PC-9 (cell line): ENCODE data around the gene TECTA. TPM values are rescaled to one million over a fixed set of nuclear protein-coding genes. Genes with fewer than 3 reads are reported as not detected.

Source experiments
- BruUV-seq: library from RNA; stranded (reverse); fragments of 400-500 nt; replicated peaks from 2 replicates; lab custom pipeline; 2021; lab: Mats Ljungman, UMichigan
- CTCF ChIA-PET: fragments of 300-600 bp; sonication (Branson Sonifier 250); formaldehyde crosslinking; loops from one replicate; lab custom pipeline; 2022; ENCODE audit warnings: antibody characterized with exemption; lab: Charles Lee
- POLR2A ChIA-PET: fragments of 300-600 bp; sonication (Branson Sonifier 250); formaldehyde crosslinking; loops from one replicate; lab custom pipeline; 2022; ENCODE audit warnings: antibody characterized with exemption; ENCODE audit not compliant: unreplicated experiment; lab: Charles Lee
- DNase-seq, 2 experiments: peaks; one replicate each; pipeline versions ENCODE4 v3.0.0 to v3.0.0-alpha.2; 2015 to 2022; ENCODE audit warnings: mixed read lengths in 1 of 2
- H2AFZ ChIP-seq: fragments of 200-600 bp; sonication (generic); 2 replicates; pipeline ENCODE4 v1.8.1; 2017; ENCODE audit warnings: antibody characterized with exemption
- H3F3A ChIP-seq: fragments of 200-600 bp; sonication (generic); 2 replicates; pipeline ENCODE4 v1.8.1; 2017; ENCODE audit warnings: antibody characterized with exemption, mild to moderate bottlenecking, low read depth; ENCODE audit not compliant: insufficient read depth
- H3K27ac ChIP-seq: fragments of 200-600 bp; sonication (generic); 2 replicates; pipeline ENCODE4 v1.6.1; 2016; ENCODE audit warnings: mixed run types
- H3K27me3 ChIP-seq: fragments of 200-600 bp; sonication (generic); 2 replicates; pipeline ENCODE4 v1.6.1; 2016; ENCODE audit warnings: low read depth, mixed run types; ENCODE audit not compliant: insufficient read depth
- H3K36me3 ChIP-seq: fragments of 200-600 bp; sonication (generic); 2 replicates; pipeline ENCODE4 v1.6.1; 2016; ENCODE audit warnings: low read depth, mixed run types
- H3K4me1 ChIP-seq: fragments of 200-600 bp; sonication (generic); replicated peaks from 2 replicates; pipeline ENCODE4 v1.6.1; 2016; ENCODE audit warnings: mixed run types; ENCODE audit not compliant: insufficient read depth
- H3K4me2 ChIP-seq: fragments of 200-600 bp; sonication (generic); 2 replicates; pipeline ENCODE4 v1.6.1; 2017; ENCODE audit warnings: mixed run types
- H3K4me3 ChIP-seq: fragments of 200-600 bp; sonication (generic); 2 replicates; pipeline ENCODE4 v1.6.1; 2016; ENCODE audit warnings: mixed run types
- H3K79me2 ChIP-seq: fragments of 200-600 bp; sonication (generic); 2 replicates; pipeline ENCODE4 v1.6.1; 2017; ENCODE audit warnings: low read depth, mixed run types
- H3K9me2 ChIP-seq: fragments of 200-600 bp; sonication (generic); 2 replicates; pipeline ENCODE4 v1.8.1; 2017; ENCODE audit warnings: mild to moderate bottlenecking; ENCODE audit not compliant: insufficient read depth
- H3K9me3 ChIP-seq: fragments of 200-600 bp; sonication (generic); 2 replicates; pipeline ENCODE4 v1.8.1; 2016; ENCODE audit warnings: low read depth; ENCODE audit not compliant: insufficient read depth
- H4K20me1 ChIP-seq: fragments of 200-600 bp; sonication (generic); 2 replicates; pipeline ENCODE4 v1.8.1; 2017; ENCODE audit not compliant: insufficient read depth
- EZH2 ChIP-seq: fragments of 200-600 bp; sonication (generic); IDR thresholded peaks from 2 replicates; pipeline ENCODE4 v1.8.0; 2017; ENCODE audit warnings: antibody characterized with exemption, low read depth
- intact Hi-C: fragments of 100-400 bp; cut with micrococcal nuclease; formaldehyde crosslinking; loops from one replicate; pipeline ENCODE4 v1.10.0; 2022; ENCODE audit not compliant: unreplicated experiment
- total RNA-seq: library from RNA; stranded (reverse); gene quantifications from 2 replicates; pipeline ENCODE4 v1.2.3, GENCODE V29; 2021
- TF ChIP-seq, protein P1 (sequence below): fragments of 200-600 bp; sonication (generic); conservative IDR thresholded peaks from 2 replicates; pipeline ENCODE4 v1.6.1; 2017; ENCODE audit warnings: mixed run types, antibody characterized with exemption, mild to moderate bottlenecking, moderate library complexity

TECTA gene
- total RNA-seq, 1 experiment from 2014 or later, result 0.04 TPM

DNA sequence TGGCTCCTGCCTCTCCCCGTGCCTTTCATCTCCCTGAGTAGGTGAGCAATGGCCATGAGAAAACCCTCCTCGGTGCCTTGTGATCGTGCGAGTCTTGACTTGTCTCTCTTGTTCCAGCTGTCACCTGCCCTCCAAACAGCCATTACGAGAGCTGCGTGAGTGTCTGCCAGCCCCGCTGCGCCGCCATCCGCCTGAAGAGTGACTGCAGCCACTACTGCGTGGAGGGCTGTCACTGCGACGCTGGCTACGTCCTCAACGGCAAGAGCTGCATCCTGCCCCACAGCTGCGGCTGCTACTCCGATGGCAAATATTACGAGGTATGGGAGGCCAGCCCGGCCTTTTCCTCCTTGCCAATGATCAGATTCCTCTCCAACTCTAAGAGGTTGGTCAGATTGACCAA, 51.7 kb downstream of the TECTA start:
- DNase-seq, result no peak
- Histone ChIP-seq H3K4me1 (no peaks in the 10 kb centered on the region), H2AFZ (no peak overlapping the region), H3K79me2 (no peaks in the 10 kb centered on the region), H4K20me1 (no peaks in the 10 kb centered on the region), H3K9me3 (no peaks in the 10 kb centered on the region), H3K36me3 (no peaks in the 10 kb centered on the region), H3K27me3 (peaks cover 90% of the 10 kb centered on the region), H3K27ac (no peak overlapping the region), H3F3A (no peaks in the 10 kb centered on the region), H3K4me3 (no peak overlapping the region), H3K4me2 (no peak overlapping the region), H3K9me2 (no peaks in the 10 kb centered on the region)
- TF ChIP-seq, protein P1, sequence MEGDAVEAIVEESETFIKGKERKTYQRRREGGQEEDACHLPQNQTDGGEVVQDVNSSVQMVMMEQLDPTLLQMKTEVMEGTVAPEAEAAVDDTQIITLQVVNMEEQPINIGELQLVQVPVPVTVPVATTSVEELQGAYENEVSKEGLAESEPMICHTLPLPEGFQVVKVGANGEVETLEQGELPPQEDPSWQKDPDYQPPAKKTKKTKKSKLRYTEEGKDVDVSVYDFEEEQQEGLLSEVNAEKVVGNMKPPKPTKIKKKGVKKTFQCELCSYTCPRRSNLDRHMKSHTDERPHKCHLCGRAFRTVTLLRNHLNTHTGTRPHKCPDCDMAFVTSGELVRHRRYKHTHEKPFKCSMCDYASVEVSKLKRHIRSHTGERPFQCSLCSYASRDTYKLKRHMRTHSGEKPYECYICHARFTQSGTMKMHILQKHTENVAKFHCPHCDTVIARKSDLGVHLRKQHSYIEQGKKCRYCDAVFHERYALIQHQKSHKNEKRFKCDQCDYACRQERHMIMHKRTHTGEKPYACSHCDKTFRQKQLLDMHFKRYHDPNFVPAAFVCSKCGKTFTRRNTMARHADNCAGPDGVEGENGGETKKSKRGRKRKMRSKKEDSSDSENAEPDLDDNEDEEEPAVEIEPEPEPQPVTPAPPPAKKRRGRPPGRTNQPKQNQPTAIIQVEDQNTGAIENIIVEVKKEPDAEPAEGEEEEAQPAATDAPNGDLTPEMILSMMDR, result no peak
- no peak for TF ChIP-seq EZH2
- ChIA-PET POLR2A (no interaction called here), CTCF (no interaction called here)
- intact Hi-C loops, result no loop called here
- BruUV-seq, result no TSS peak

DNA sequence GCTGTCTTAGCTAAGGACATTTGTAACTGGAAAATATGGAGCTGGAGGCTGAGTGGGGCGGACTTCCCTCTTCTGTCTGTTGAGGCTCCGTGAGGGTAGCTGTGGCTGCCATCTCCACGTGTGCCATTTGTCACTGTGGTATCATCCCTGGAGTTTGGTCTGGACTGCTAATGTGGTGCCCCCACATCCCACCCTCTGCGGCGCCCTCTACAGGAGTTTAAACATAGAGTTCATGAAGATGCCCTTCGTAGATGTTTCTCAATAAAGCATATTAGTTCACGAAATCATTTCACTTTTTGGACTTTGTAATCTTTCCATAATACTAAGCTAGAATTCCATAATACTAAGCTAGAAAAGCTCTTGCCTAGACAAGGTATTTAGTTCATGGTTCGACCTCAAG, 52.4 kb downstream of the TECTA start:
- no peak overlapping the region for H3K4me3 ChIP-seq
- no peak overlapping the region for H2AFZ ChIP-seq
- H4K20me1 ChIP-seq, result no peaks in the 10 kb centered on the region
- no peaks in the 10 kb centered on the region for H3K9me3 ChIP-seq
- no peaks in the 10 kb centered on the region for H3F3A ChIP-seq
- peaks cover 90% of the 10 kb centered on the region for H3K27me3 ChIP-seq
- H3K4me2 ChIP-seq, result no peak overlapping the region
- H3K27ac ChIP-seq, result no peak overlapping the region
- H3K36me3 ChIP-seq, result no peaks in the 10 kb centered on the region
- H3K79me2 ChIP-seq, result no peaks in the 10 kb centered on the region
- H3K4me1 ChIP-seq, result no peaks in the 10 kb centered on the region
- CTCF ChIA-PET, result no interaction called here
- no peak for DNase-seq
- no peak for TF ChIP-seq EZH2
- TF ChIP-seq, protein P1, result 0 out of 2 replicates have a peak, but pooled peaks have one; percentile 17
- POLR2A ChIA-PET, result no interaction called here
- no TSS peak for BruUV-seq
- no peaks in the 10 kb centered on the region for H3K9me2 ChIP-seq
- intact Hi-C loops, result no loop called here

DNA sequence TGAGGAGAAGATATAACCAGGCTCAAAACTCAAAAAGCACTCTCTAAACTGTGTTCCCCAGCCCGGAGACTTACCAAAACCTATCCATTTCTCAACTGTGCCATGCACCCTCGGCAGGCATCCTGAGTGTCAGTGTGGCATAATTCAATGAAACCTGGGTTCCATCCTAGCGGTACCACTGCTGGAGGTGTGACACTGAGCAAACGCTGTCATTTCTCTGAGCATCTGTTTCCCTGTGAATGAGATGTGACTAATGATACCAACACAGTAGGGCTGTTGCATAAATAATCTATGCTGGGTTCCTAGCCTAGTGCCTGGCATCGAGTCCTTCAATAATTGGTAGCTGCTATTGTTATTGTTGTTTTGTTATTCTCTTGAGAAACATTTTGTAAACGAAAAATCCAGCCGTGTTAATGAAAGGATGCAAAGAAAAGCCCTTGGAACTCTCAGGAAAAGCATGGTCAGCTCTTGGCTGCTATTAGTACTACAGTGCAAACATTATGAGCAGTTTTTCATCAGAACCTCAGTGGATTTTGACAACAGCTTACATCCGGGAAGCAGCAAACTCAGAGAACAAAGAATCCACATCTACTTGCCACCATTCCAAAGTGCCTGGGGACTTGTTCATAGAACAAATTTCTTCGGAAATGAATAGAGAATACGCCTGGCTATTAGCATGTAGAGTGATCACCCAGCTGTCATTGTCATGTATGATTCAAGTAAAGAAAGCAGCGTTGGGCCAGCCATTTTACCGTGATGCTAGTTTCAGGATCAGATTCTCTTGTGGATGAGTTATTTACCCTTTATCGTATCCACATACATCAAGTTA, 53.7 kb downstream of the TECTA start:
- no peak overlapping the region for H3K27ac ChIP-seq
- H2AFZ ChIP-seq, result no peak overlapping the region
- peaks cover 90% of the 10 kb centered on the region for H3K27me3 ChIP-seq
- H3K9me3 ChIP-seq, result no peaks in the 10 kb centered on the region
- ChIA-PET POLR2A (no interaction called here), CTCF (no interaction called here)
- TF ChIP-seq, protein P1, result no peak
- TF ChIP-seq EZH2, result no peak
- intact Hi-C loops, result no loop called here
- BruUV-seq, result no TSS peak
- no peaks in the 10 kb centered on the region for H3K79me2 ChIP-seq
- H3K9me2 ChIP-seq, result no peaks in the 10 kb centered on the region
- no peaks in the 10 kb centered on the region for H3F3A ChIP-seq
- no peak for DNase-seq
- H3K4me2 ChIP-seq, result no peak overlapping the region
- H3K4me1 ChIP-seq, result no peaks in the 10 kb centered on the region
- H4K20me1 ChIP-seq, result no peaks in the 10 kb centered on the region
- no peaks in the 10 kb centered on the region for H3K36me3 ChIP-seq
- H3K4me3 ChIP-seq, result no peak overlapping the region
